Neuronal stem cell (in vitro differentiated cells): ENCODE data around the gene C20orf144.

Experiments
- DNase-seq: peaks from one replicate; pipeline ENCODE4 v3.0.0-alpha.2; 2013; ENCODE audit warnings: low spot score
- H2AFZ ChIP-seq: one replicate; pipeline ENCODE4 v1.6.1; 2013; ENCODE audit warnings: mild to moderate bottlenecking, low read length, inconsistent platforms
- H2AK5ac ChIP-seq: 2 replicates; pipeline ENCODE4 v1.6.1; 2013; ENCODE audit warnings: low read depth, mild to moderate bottlenecking, inconsistent platforms, low read length, moderate library complexity, mixed read lengths
- H2BK120ac ChIP-seq: 2 replicates; pipeline ENCODE4 v1.6.1; 2013; ENCODE audit warnings: low read depth, mild to moderate bottlenecking, inconsistent platforms, low read length, moderate library complexity, mixed read lengths
- H2BK12ac ChIP-seq: one replicate; pipeline ENCODE4 v1.6.1; 2013; ENCODE audit warnings: low read length, inconsistent platforms
- H2BK15ac ChIP-seq: 2 replicates; pipeline ENCODE4 v1.6.1; 2013; ENCODE audit warnings: mild to moderate bottlenecking, low read length, inconsistent platforms, mixed read lengths
- H2BK5ac ChIP-seq: one replicate; pipeline ENCODE4 v1.6.1; 2013; ENCODE audit warnings: inconsistent platforms, mild to moderate bottlenecking, low read length, moderate library complexity
- H3K14ac ChIP-seq: one replicate; pipeline ENCODE4 v1.6.1; 2013; ENCODE audit warnings: low read length, inconsistent platforms
- H3K18ac ChIP-seq: 2 replicates; pipeline ENCODE4 v1.6.1; 2013; ENCODE audit warnings: low read length, inconsistent platforms
- H3K23ac ChIP-seq: 2 replicates; pipeline ENCODE4 v1.6.1; 2013; ENCODE audit warnings: low read depth, mild to moderate bottlenecking, mixed read lengths, low read length, inconsistent platforms; ENCODE audit not compliant: poor library complexity
- H3K27ac ChIP-seq: replicated peaks from 3 replicates; pipeline ENCODE4 v1.5.1; 2013; ENCODE audit warnings: low read length, inconsistent platforms
- H3K27me3 ChIP-seq, 3 experiments: 2 replicates each; pipeline ENCODE4 v1.6.1; 2013; ENCODE audit warnings: low read length in 3 of 3, mild to moderate bottlenecking in 2 of 3, inconsistent platforms in 1 of 3, low read depth in 1 of 3, mixed read lengths in 1 of 3, moderate library complexity in 1 of 3; ENCODE audit not compliant: control insufficient read depth in 3 of 3, insufficient read depth in 3 of 3
- H3K36me3 ChIP-seq, 2 donors: replicated peaks in 1 of 2; 2 replicates each; pipeline ENCODE4 v1.6.1; 2013; ENCODE audit warnings: low read length in 2 of 2; ENCODE audit not compliant: control insufficient read depth in 2 of 2, insufficient read depth in 2 of 2
- H3K4ac ChIP-seq: 2 replicates; pipeline ENCODE4 v1.6.1; 2013; ENCODE audit warnings: inconsistent platforms, mild to moderate bottlenecking, low read length, moderate library complexity
- H3K4me1 ChIP-seq, 2 donors: 1 replicate in 1 of 2; 2 replicates in 1 of 2; pipeline ENCODE4 v1.6.1; 2013; ENCODE audit warnings: low read length in 2 of 2, low read depth in 1 of 2; ENCODE audit not compliant: control insufficient read depth in 2 of 2, insufficient read depth in 1 of 2
- H3K4me2 ChIP-seq: one replicate; pipeline ENCODE4 v1.6.1; 2013; ENCODE audit warnings: mild to moderate bottlenecking, low read length, inconsistent platforms; ENCODE audit not compliant: insufficient read depth, poor library complexity, severe bottlenecking
- H3K4me3 ChIP-seq, 2 donors: 2 replicates each; pipeline ENCODE4 v1.5.1; 2013; ENCODE audit warnings: low read length in 2 of 2, mild to moderate bottlenecking in 2 of 2, inconsistent platforms in 1 of 2, moderate library complexity in 1 of 2
- H3K79me1 ChIP-seq: one replicate; pipeline ENCODE4 v1.6.1; 2013; ENCODE audit warnings: low read depth, mild to moderate bottlenecking, inconsistent platforms, low read length, moderate library complexity
- H3K9ac ChIP-seq: one replicate; pipeline ENCODE4 v1.6.1; 2013; ENCODE audit warnings: mild to moderate bottlenecking, low read depth, low read length, inconsistent platforms; ENCODE audit not compliant: poor library complexity
- H3K9me3 ChIP-seq, 2 donors: replicated peaks in 1 of 2; 2 replicates each; pipeline versions ENCODE3 to v1.6.1; 2013; ENCODE audit warnings: low read length in 2 of 2, mild to moderate bottlenecking in 2 of 2, inconsistent platforms in 1 of 2, low read depth in 1 of 2, mixed read lengths in 1 of 2, moderate library complexity in 1 of 2; ENCODE audit not compliant: control insufficient read depth in 2 of 2, insufficient read depth in 1 of 2
- H4K8ac ChIP-seq: one replicate; pipeline ENCODE4 v1.6.1; 2013; ENCODE audit warnings: low read depth, mild to moderate bottlenecking, inconsistent platforms, low read length, moderate library complexity
- H4K91ac ChIP-seq: one replicate; pipeline ENCODE4 v1.6.1; 2013; ENCODE audit warnings: low read length, low read depth, mild to moderate bottlenecking, inconsistent platforms; ENCODE audit not compliant: poor library complexity
- WGBS, 2 donors: extraction: QIAGEN DNeasy Blood & Tissue Kit; methylation state at CpG; one replicate each; pipeline ENCODE4 v1.1.7; 2013; ENCODE audit warnings: missing lambda C conversion rate in 2 of 2, mixed read lengths in 1 of 2; ENCODE audit not compliant: insufficient read length in 2 of 2, insufficient replicate concordance in 1 of 2; ENCODE audit errors: extremely low coverage in 2 of 2; 5-methylcytosine and 5-hydroxymethylcytosine counted together

Gene C20orf144

DNA sequence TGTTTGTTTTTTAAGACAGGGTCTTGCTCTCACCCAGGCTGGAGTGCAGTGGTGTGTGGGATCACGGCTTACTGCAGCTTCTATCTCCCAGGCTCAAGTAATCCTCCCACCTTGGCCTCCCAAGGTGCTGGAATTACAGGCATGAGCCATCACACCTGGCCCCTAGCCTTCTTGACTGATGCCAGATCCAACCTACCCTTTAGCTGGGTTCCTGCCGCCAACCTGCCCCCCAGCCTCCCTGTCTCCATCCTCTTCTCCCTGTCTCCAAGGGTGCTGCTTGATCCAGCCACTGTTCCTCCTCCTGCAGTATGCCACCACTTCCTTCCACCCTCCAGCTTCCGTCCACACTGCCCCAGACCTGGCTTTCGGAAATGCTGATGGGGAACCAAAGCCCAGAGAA lies 3.2 kb upstream of the C20orf144 start:
- Histone ChIP-seq H2BK12ac (no peak overlapping the region), H2BK15ac (no peak overlapping the region), H2BK5ac (no peak overlapping the region), H3K4me3 (no peak overlapping the region), H3K27me3 (no peaks in the 10 kb centered on the region), H2BK120ac (no peak overlapping the region), H3K36me3 (peaks cover 4 to 14% of the 10 kb centered on the region in 2 donors), H3K14ac (no peak overlapping the region), H3K4ac (no peak overlapping the region), H3K23ac (no peak overlapping the region), H3K18ac (no peak overlapping the region), H3K9me3 (no peaks in the 10 kb centered on the region), H4K8ac (no peak overlapping the region), H3K79me1 (peaks cover 3% of the 10 kb centered on the region), H3K4me1 (peaks cover 2 to 5% of the 10 kb centered on the region in 2 donors), H2AK5ac (no peak overlapping the region), H4K91ac (no peak overlapping the region), H3K27ac (no peak overlapping the region), H3K9ac (no peak overlapping the region), H2AFZ (no peak overlapping the region), H3K4me2 (no peak overlapping the region)
- WGBS, 2 donors = no CpG with 5 or more reads among the region's 4 CpGs
- DNase-seq = no peak

DNA sequence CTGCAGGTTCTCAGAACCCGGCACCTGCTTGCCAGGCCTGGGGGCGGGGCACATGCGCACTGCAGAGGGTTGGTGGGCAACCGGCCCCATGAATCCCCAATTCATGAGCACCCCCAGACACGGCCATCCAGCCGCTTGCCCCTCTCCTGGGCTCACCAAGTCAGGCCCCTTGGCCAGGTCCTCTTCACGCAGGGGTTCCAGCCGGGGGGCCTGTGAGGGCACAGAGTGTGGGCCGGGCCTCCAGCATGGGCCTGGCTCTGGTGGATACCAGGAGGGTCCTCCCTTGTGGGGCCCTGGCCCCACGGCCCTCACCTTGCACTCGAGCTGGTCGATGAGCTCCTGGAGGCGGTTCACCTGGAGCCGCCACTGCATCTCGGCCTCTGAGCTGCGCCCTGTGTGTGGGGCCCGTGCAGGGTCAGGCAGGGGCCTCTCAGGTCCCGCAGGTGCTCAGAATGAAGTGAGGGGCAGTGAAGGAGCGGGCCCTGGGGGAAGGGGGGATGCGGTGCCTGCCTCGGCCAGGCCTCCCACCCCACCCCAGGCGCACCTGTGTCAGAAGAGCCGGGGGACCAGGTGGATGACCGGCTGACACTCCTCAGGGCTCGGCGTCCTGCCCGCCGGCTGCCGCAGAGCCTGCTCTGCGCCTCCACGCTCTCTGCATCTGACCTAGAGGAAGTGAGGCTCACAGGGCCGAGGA lies 2.6 kb upstream of the C20orf144 start:
- no peak overlapping the region for H3K9ac ChIP-seq
- peaks cover 4 to 14% of the 10 kb centered on the region in 2 donors for H3K36me3 ChIP-seq
- H3K79me1 ChIP-seq = peaks cover 3% of the 10 kb centered on the region
- no peak for DNase-seq
- H3K14ac ChIP-seq = no peak overlapping the region
- H3K9me3 ChIP-seq = no peaks in the 10 kb centered on the region
- no peak overlapping the region for H2BK15ac ChIP-seq
- no peak overlapping the region for H4K91ac ChIP-seq
- no peak overlapping the region for H2BK12ac ChIP-seq
- no peak overlapping the region for H3K4me3 ChIP-seq
- WGBS, 2 donors = no CpG with 5 or more reads among the region's 32 CpGs
- H2BK120ac ChIP-seq = no peak overlapping the region
- H3K27me3 ChIP-seq = no peaks in the 10 kb centered on the region
- no peak overlapping the region for H3K4me2 ChIP-seq
- H3K4ac ChIP-seq = no peak overlapping the region
- peaks cover 5 to 8% of the 10 kb centered on the region in 2 donors for H3K4me1 ChIP-seq
- no peak overlapping the region for H2BK5ac ChIP-seq
- no peak overlapping the region for H4K8ac ChIP-seq
- no peak overlapping the region for H3K27ac ChIP-seq
- no peak overlapping the region for H3K23ac ChIP-seq
- H3K18ac ChIP-seq = no peak overlapping the region
- H2AK5ac ChIP-seq = no peak overlapping the region
- H2AFZ ChIP-seq = no peak overlapping the region

DNA sequence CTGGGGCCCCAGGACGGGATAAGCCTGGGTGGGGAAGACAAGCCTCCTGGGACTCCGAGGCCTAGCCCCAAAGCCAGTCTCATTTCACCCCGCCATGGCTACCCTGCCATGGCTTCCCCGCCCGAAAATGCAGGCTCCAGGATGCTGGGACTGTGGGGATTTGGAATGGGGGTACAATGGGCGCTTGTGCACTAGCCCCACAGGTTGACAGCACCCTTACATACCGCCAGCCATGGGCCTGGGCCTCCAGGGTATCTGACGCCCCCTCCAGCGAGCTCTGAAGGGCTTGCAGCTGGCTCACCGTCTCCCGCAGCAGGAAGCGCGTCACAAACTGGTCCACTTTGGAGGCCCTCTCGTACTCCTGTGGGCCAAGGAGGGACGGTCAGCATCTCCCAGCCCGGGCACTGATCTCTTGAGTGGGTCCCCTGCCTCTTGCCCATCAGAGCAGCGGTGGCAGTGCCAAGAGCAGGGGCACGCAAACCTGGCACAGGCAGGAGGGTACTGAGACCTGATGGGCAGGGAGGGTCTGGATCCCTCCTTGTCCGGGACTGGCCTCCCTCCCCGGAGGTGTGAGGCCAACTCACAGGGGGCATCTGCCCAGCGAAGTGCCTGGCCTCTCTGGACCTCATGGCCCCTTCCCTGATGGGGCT lies 2.0 kb upstream of the C20orf144 start:
- WGBS, 2 donors = no CpG with 5 or more reads among the region's 21 CpGs
- Histone ChIP-seq H3K4me1 (peaks cover 5 to 8% of the 10 kb centered on the region in 2 donors), H3K4ac (no peak overlapping the region), H2BK120ac (no peak overlapping the region), H3K23ac (no peak overlapping the region), H2BK12ac (no peak overlapping the region), H3K9me3 (no peaks in the 10 kb centered on the region), H3K27ac (no peak overlapping the region), H3K79me1 (peaks cover 3% of the 10 kb centered on the region), H3K9ac (peak overlapping the region; percentile 12), H2BK15ac (no peak overlapping the region), H2AK5ac (no peak overlapping the region), H4K8ac (no peak overlapping the region), H2BK5ac (peak overlapping the region; percentile 19), H3K27me3 (no peaks in the 10 kb centered on the region), H3K4me2 (no peak overlapping the region), H3K4me3 (no peak overlapping the region), H4K91ac (no peak overlapping the region), H3K36me3 (peaks cover 4 to 14% of the 10 kb centered on the region in 2 donors), H3K18ac (no peak overlapping the region), H3K14ac (no peak overlapping the region), H2AFZ (no peak overlapping the region)
- DNase-seq = no peak

DNA sequence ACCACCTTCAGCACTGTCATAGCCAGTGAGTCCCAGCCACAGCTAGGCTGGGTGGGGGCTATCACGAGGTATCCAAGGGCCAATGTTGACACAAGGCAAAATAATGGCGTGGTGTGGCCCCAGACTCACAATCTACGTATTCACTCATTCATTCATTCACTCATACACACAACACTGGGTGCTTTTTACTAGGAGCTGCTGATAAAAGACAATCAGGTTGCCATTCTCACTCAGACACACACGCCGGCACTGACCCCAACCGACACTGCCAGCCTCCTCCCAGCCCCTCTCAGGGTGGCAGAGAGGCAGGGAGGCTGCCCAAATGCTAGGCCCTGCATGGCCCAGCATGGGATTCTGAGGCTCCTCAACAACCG lies 1.5 kb upstream of the C20orf144 start:
- H3K9ac ChIP-seq = no peak overlapping the region
- H3K4ac ChIP-seq = no peak overlapping the region

More for the DNA sequence above, 1.5 kb upstream of the C20orf144 start:
- H2BK120ac ChIP-seq = no peak overlapping the region
- H2BK5ac ChIP-seq = peak overlapping the region; percentile 19
- WGBS, 2 donors = no CpG with 5 or more reads among the region's 7 CpGs
- no peak overlapping the region for H3K4me2 ChIP-seq
- H3K27me3 ChIP-seq = no peaks in the 10 kb centered on the region
- H3K4me3 ChIP-seq = no peak overlapping the region
- peaks cover 3% of the 10 kb centered on the region for H3K79me1 ChIP-seq
- H3K18ac ChIP-seq = no peak overlapping the region
- no peak for DNase-seq
- no peak overlapping the region for H2BK15ac ChIP-seq
- H4K8ac ChIP-seq = no peak overlapping the region
- no peak overlapping the region for H2BK12ac ChIP-seq
- H2AK5ac ChIP-seq = no peak overlapping the region
- H3K23ac ChIP-seq = no peak overlapping the region
- no peak overlapping the region for H4K91ac ChIP-seq
- no peak overlapping the region for H3K14ac ChIP-seq
- H3K36me3 ChIP-seq = peaks cover 4 to 14% of the 10 kb centered on the region in 2 donors
- no peaks in the 10 kb centered on the region for H3K9me3 ChIP-seq
- no peak overlapping the region for H2AFZ ChIP-seq
- peaks cover 5 to 8% of the 10 kb centered on the region in 2 donors for H3K4me1 ChIP-seq
- no peak overlapping the region for H3K27ac ChIP-seq
